Activated T-cell treated with anti-CD3 and anti-CD28 coated beads, Interleukin-2, amount 50 U/mL, for 24 hours (primary cell): ENCODE measurements around the gene CRMP1.
"Not testable (repeated sequence)": the region's sequence is repeated elsewhere in the genome, so short reads cannot be mapped to it uniquely, and the experiment has no call there.

ENCODE experiments used
- DNase-seq: peaks from one replicate; pipeline ENCODE4 v3.0.0-alpha.2; 2020
- H3K27ac Mint-ChIP-seq: 2 replicates; pipeline ENCODE4 v1.8.0; 2020; ENCODE audit warnings: mild to moderate bottlenecking, mixed read lengths
- H3K27me3 Mint-ChIP-seq: 2 replicates; pipeline ENCODE4 v1.8.0; 2020; ENCODE audit warnings: mixed read lengths
- H3K36me3 Mint-ChIP-seq: 2 replicates; pipeline ENCODE4 v1.8.0; 2020; ENCODE audit warnings: low read depth, mixed read lengths
- H3K4me1 Mint-ChIP-seq: 2 replicates; pipeline ENCODE4 v1.8.0; 2020; ENCODE audit warnings: low read depth, mixed read lengths
- H3K4me3 Mint-ChIP-seq: 2 replicates; pipeline ENCODE4 v1.8.0; 2020; ENCODE audit warnings: mild to moderate bottlenecking, moderate library complexity, mixed read lengths
- H3K9me3 Mint-ChIP-seq: 2 replicates; pipeline ENCODE4 v1.8.0; 2020; ENCODE audit warnings: mixed read lengths

CRMP1 gene

GRCh38 chr4:5839332-5839731 is 53.6 kb downstream of the CRMP1 start:
- no peaks in the 10 kb centered on the region for H3K9me3 Mint-ChIP-seq
- no peak overlapping the region for H3K4me3 Mint-ChIP-seq
- H3K36me3 Mint-ChIP-seq, result no peaks in the 10 kb centered on the region
- H3K27me3 Mint-ChIP-seq, result no peaks in the 10 kb centered on the region
- no peak overlapping the region for H3K27ac Mint-ChIP-seq
- no peaks in the 10 kb centered on the region for H3K4me1 Mint-ChIP-seq
- no peak for DNase-seq

GRCh38 chr4:5837483-5837882 is 55.4 kb downstream of the CRMP1 start:
- H3K27me3 Mint-ChIP-seq, DNase-seq, H3K27ac Mint-ChIP-seq, H3K4me1 Mint-ChIP-seq, H3K4me3 Mint-ChIP-seq, H3K36me3 Mint-ChIP-seq, H3K9me3 Mint-ChIP-seq: not testable (repeated sequence)

GRCh38 chr4:5836943-5837342 is 55.9 kb downstream of the CRMP1 start:
- H3K27ac Mint-ChIP-seq, result no peak overlapping the region
- no peak for DNase-seq
- H3K36me3 Mint-ChIP-seq, result no peaks in the 10 kb centered on the region
- H3K9me3 Mint-ChIP-seq, result no peaks in the 10 kb centered on the region
- H3K4me1 Mint-ChIP-seq, result no peaks in the 10 kb centered on the region
- peaks cover 4% of the 10 kb centered on the region for H3K27me3 Mint-ChIP-seq
- H3K4me3 Mint-ChIP-seq, result no peak overlapping the region

GRCh38 chr4:5828005-5828391 is 64.9 kb downstream of the CRMP1 start:
- peaks cover 4% of the 10 kb centered on the region for H3K4me1 Mint-ChIP-seq
- H3K9me3 Mint-ChIP-seq, result no peaks in the 10 kb centered on the region
- no peaks in the 10 kb centered on the region for H3K36me3 Mint-ChIP-seq
- H3K27me3 Mint-ChIP-seq, result peaks cover 6% of the 10 kb centered on the region
- H3K4me3 Mint-ChIP-seq, result no peak overlapping the region
- no peak for DNase-seq
- H3K27ac Mint-ChIP-seq, result no peak overlapping the region

GRCh38 chr4:5827108-5828004 is 65.5 kb downstream of the CRMP1 start:
- H3K27ac Mint-ChIP-seq, result no peak overlapping the region
- peaks cover 4% of the 10 kb centered on the region for H3K4me1 Mint-ChIP-seq
- no peaks in the 10 kb centered on the region for H3K36me3 Mint-ChIP-seq
- H3K4me3 Mint-ChIP-seq, result no peak overlapping the region
- no peak for DNase-seq
- H3K9me3 Mint-ChIP-seq, result no peaks in the 10 kb centered on the region
- peaks cover 6% of the 10 kb centered on the region for H3K27me3 Mint-ChIP-seq

GRCh38 chr4:5826437-5827107 is 66.3 kb downstream of the CRMP1 start:
- H3K4me1 Mint-ChIP-seq, result peaks cover 4% of the 10 kb centered on the region
- DNase-seq, result no peak
- peaks cover 6% of the 10 kb centered on the region for H3K27me3 Mint-ChIP-seq
- H3K4me3 Mint-ChIP-seq, result no peak overlapping the region
- no peaks in the 10 kb centered on the region for H3K36me3 Mint-ChIP-seq
- no peaks in the 10 kb centered on the region for H3K9me3 Mint-ChIP-seq
- no peak overlapping the region for H3K27ac Mint-ChIP-seq

GRCh38 chr4:5825321-5826041 is 67.4 kb downstream of the CRMP1 start:
- no peak for DNase-seq
- no peaks in the 10 kb centered on the region for H3K9me3 Mint-ChIP-seq
- H3K27me3 Mint-ChIP-seq, result peaks cover 6% of the 10 kb centered on the region
- no peak overlapping the region for H3K27ac Mint-ChIP-seq
- H3K36me3 Mint-ChIP-seq, result no peaks in the 10 kb centered on the region
- H3K4me3 Mint-ChIP-seq, result no peak overlapping the region
- peaks cover 4% of the 10 kb centered on the region for H3K4me1 Mint-ChIP-seq

- Mint-ChIP-seq H3K9me3 (no peaks in the 10 kb centered on the region), H3K27ac (no peak overlapping the region), H3K4me1 (peaks cover 4% of the 10 kb centered on the region), H3K4me3 (no peak overlapping the region), H3K36me3 (no peaks in the 10 kb centered on the region), H3K27me3 (peaks cover 6% of the 10 kb centered on the region)
- DNase-seq, result no peak
Measured at GRCh38 chr4:5824635-5825034, 68.3 kb downstream of the CRMP1 start.

- Mint-ChIP-seq H3K27me3 (peaks cover 6% of the 10 kb centered on the region), H3K4me3 (no peak overlapping the region), H3K36me3 (no peaks in the 10 kb centered on the region), H3K9me3 (no peaks in the 10 kb centered on the region), H3K27ac (no peak overlapping the region), H3K4me1 (peaks cover 4% of the 10 kb centered on the region)
- no peak for DNase-seq
Measured at GRCh38 chr4:5824227-5824626, 68.7 kb downstream of the CRMP1 start.

- no peak overlapping the region for H3K4me3 Mint-ChIP-seq
- peaks cover 4% of the 10 kb centered on the region for H3K4me1 Mint-ChIP-seq
- H3K36me3 Mint-ChIP-seq, result no peaks in the 10 kb centered on the region
- no peak overlapping the region for H3K27ac Mint-ChIP-seq
- peaks cover 6% of the 10 kb centered on the region for H3K27me3 Mint-ChIP-seq
- no peaks in the 10 kb centered on the region for H3K9me3 Mint-ChIP-seq
- no peak for DNase-seq
Measured at GRCh38 chr4:5823542-5824211, 69.2 kb downstream of the CRMP1 start.

- H3K27me3 Mint-ChIP-seq, result peaks cover 3% of the 10 kb centered on the region
- H3K27ac Mint-ChIP-seq, result no peak overlapping the region
- no peak for DNase-seq
- H3K4me1 Mint-ChIP-seq, result peaks cover 4% of the 10 kb centered on the region
- H3K9me3 Mint-ChIP-seq, result no peaks in the 10 kb centered on the region
- no peak overlapping the region for H3K4me3 Mint-ChIP-seq
- H3K36me3 Mint-ChIP-seq, result no peaks in the 10 kb centered on the region
Measured at GRCh38 chr4:5822619-5823018, 70.3 kb downstream of the CRMP1 start.

GRCh38 chr4:5821665-5822358 is 71.1 kb downstream of the CRMP1 start:
- H3K9me3 Mint-ChIP-seq, result no peaks in the 10 kb centered on the region
- no peak for DNase-seq
- H3K4me1 Mint-ChIP-seq, result peaks cover 4% of the 10 kb centered on the region
- no peaks in the 10 kb centered on the region for H3K27me3 Mint-ChIP-seq
- no peak overlapping the region for H3K27ac Mint-ChIP-seq
- H3K36me3 Mint-ChIP-seq, result no peaks in the 10 kb centered on the region
- H3K4me3 Mint-ChIP-seq, result no peak overlapping the region

GRCh38 chr4:5816851-5817375 is 76.0 kb downstream of the CRMP1 start:
- Mint-ChIP-seq H3K27ac (no peak overlapping the region), H3K4me3 (no peak overlapping the region), H3K4me1 (no peaks in the 10 kb centered on the region), H3K27me3 (no peaks in the 10 kb centered on the region), H3K9me3 (no peaks in the 10 kb centered on the region), H3K36me3 (no peaks in the 10 kb centered on the region)
- DNase-seq, result no peak

GRCh38 chr4:5816101-5816500 is 76.8 kb downstream of the CRMP1 start:
- no peaks in the 10 kb centered on the region for H3K36me3 Mint-ChIP-seq
- H3K27ac Mint-ChIP-seq, result no peak overlapping the region
- no peak for DNase-seq
- no peaks in the 10 kb centered on the region for H3K9me3 Mint-ChIP-seq
- H3K4me1 Mint-ChIP-seq, result no peaks in the 10 kb centered on the region
- H3K4me3 Mint-ChIP-seq, result no peak overlapping the region
- H3K27me3 Mint-ChIP-seq, result no peaks in the 10 kb centered on the region
